ENCODE data around the gene ACAP2. TPM values are rescaled to one million over a fixed set of nuclear protein-coding genes. Genes with fewer than 3 reads are reported as not detected.

ACAP2 gene
- total RNA-seq, 4 donors from 2014 or later: 41.9 to 53.2 (median 48.0) TPM

DNA sequence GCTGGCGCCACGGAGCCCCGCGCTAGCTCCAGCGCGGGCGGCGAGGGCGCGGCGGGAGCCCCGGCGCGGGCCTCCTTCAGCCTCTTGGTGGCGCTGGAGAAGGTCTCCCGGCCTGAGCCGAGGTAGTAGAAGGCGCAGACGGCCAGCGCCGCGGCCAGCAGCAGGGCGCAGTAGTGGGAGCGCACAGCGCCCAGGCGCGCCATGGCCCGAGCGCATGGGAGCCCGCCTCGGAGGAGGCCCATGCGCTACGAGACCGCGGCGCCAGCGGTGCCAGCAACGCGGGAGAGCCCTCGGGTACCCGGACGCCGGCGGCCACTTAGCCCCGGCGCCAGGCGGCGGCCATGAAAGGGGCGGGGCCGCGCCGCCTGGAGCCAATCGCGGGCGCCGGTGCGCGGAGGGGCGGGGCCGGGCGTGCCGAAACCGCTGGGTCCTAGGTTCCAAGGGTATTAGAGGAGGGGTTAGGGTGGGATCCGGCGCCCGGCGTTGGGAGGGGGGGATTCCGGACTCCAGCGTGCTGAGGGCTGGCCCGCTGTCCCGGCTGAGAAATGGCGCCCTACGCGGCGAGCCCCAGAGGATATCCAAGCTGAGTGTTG lies 171.9 kb downstream of the ACAP2 start, which contains the start of gene XXYLT1:
XXYLT1 (minus strand) TSS at position 343 of the 593 bp plus-strand sequence; CDS start at position 242, 101 bp downstream.
- Histone ChIP-seq H3K9me3 (no peaks in the 10 kb centered on the region), H3K27ac (peak within 1 kb of the TSS; percentile 85), H3K27me3 (no peaks in the 10 kb centered on the region), H3K36me3 (no peaks in the 10 kb centered on the region), H3K4me1 (peaks cover 26% of the 10 kb centered on the region), H3K4me3 (peak within 1 kb of the TSS; percentile 73)
- DNase-seq (ENCODE audit: low spot score in 2 of 2): peak; percentile 90 to 94
- WGBS: 1% methylated on average over 31 of the region's 75 CpGs
- TF ChIP-seq, protein P1, sequence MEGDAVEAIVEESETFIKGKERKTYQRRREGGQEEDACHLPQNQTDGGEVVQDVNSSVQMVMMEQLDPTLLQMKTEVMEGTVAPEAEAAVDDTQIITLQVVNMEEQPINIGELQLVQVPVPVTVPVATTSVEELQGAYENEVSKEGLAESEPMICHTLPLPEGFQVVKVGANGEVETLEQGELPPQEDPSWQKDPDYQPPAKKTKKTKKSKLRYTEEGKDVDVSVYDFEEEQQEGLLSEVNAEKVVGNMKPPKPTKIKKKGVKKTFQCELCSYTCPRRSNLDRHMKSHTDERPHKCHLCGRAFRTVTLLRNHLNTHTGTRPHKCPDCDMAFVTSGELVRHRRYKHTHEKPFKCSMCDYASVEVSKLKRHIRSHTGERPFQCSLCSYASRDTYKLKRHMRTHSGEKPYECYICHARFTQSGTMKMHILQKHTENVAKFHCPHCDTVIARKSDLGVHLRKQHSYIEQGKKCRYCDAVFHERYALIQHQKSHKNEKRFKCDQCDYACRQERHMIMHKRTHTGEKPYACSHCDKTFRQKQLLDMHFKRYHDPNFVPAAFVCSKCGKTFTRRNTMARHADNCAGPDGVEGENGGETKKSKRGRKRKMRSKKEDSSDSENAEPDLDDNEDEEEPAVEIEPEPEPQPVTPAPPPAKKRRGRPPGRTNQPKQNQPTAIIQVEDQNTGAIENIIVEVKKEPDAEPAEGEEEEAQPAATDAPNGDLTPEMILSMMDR (IDR thresholded peaks at IDR 0.05): peak; percentile 18 to 83
- no peak for TF ChIP-seq POLR2A (IDR thresholded peaks at IDR 0.05)

DNA sequence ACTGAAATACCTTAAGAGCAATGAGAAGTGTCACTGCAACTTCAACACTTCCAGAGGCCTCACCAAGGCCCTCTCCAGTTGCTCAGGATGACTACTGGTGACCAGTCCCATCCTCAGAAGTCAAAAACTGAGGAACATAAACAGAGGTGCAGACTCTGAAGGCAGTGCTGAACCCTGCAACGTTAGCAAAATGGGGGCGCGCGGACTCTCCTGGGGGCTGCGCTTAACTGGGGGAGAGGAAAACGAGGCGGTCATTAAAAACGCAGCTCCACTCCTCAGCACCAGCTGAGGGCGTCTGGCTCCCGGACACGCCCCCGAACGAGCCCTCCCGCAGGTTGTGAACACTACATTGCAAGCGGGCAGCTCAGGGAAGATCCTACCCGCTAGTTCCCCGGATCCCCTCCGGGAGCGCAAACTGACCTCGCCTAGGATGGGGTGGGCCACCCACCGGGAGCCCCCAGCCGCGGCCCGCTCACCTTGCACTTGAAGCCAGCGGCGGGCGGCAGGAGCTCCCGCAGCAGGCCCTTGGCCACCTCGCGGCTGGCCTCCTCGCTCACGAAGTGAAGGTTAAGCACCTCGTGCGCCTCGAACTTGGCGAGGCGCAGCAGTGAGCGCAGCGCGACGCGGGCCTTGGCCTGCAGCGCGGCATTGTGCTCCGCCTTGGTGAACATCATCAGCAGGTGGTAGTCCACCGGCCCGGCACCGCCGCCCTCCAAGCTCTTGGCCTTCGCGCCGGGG lies 172.6 kb downstream of the ACAP2 start:
- WGBS: 4% methylated on average over 15 of the region's 52 CpGs
- Histone ChIP-seq H3K9me3 (no peaks in the 10 kb centered on the region), H3K4me1 (peaks cover 26% of the 10 kb centered on the region), H3K36me3 (no peaks in the 10 kb centered on the region), H3K27ac (peak overlapping the region; percentile 85), H3K27me3 (no peaks in the 10 kb centered on the region), H3K4me3 (peak overlapping the region; percentile 73)
- TF ChIP-seq POLR2AphosphoS5 (IDR thresholded peaks at IDR 0.05) (no peak), POLR2A (IDR thresholded peaks at IDR 0.05) (no peak), EP300 (IDR thresholded peaks at IDR 0.05) (no peak)
- TF ChIP-seq, protein P1 (IDR thresholded peaks at IDR 0.05): no peak
- DNase-seq (ENCODE audit: low spot score in 2 of 2): no peak

DNA sequence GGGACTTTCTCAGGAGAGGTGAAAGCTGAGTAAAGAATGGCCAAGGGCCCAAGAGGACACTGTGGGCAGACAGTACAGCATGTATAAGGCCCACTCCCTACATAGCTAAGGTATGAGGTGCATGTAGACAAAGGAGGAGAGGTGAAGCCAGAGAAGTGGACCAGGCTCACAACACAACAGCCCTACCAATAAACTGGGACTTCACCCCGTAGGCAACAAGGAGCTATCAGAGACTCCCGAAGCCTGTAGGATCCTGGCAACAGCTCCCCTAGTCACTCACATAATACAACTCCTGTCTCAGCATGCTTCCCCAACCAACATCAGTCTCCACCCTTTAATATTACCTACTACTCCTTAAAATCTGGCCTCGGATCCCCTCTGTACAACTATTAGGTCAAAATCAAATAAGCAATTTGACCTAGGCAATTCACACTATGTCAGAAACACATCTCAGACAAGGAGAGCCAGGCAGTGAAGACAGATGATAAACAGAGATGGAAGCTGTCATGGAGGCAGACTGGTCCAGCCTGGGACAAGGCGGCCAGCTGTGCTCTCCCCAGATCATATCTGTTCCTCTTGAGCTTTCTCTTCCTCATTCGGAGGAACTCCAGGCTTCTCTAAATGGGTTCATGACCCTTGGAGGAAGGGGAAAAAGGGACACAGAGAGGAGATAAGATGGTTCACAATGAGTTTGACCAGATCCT lies 173.3 kb downstream of the ACAP2 start:
- H3K4me3 ChIP-seq: peak overlapping the region; percentile 73
- H3K4me1 ChIP-seq: peaks cover 26% of the 10 kb centered on the region
- no peaks in the 10 kb centered on the region for H3K9me3 ChIP-seq
- H3K27ac ChIP-seq: no peak overlapping the region
- DNase-seq (ENCODE audit: low spot score in 2 of 2): no peak
- TF ChIP-seq POLR2AphosphoS5 (IDR thresholded peaks at IDR 0.05) (no peak), POLR2A (IDR thresholded peaks at IDR 0.05) (no peak), EP300 (IDR thresholded peaks at IDR 0.05) (no peak)
- TF ChIP-seq, protein P1 (IDR thresholded peaks at IDR 0.05): no peak
- H3K27me3 ChIP-seq: no peaks in the 10 kb centered on the region
- 66% methylated on average over 5 of the region's 5 CpGs for WGBS
- H3K36me3 ChIP-seq: no peaks in the 10 kb centered on the region

DNA sequence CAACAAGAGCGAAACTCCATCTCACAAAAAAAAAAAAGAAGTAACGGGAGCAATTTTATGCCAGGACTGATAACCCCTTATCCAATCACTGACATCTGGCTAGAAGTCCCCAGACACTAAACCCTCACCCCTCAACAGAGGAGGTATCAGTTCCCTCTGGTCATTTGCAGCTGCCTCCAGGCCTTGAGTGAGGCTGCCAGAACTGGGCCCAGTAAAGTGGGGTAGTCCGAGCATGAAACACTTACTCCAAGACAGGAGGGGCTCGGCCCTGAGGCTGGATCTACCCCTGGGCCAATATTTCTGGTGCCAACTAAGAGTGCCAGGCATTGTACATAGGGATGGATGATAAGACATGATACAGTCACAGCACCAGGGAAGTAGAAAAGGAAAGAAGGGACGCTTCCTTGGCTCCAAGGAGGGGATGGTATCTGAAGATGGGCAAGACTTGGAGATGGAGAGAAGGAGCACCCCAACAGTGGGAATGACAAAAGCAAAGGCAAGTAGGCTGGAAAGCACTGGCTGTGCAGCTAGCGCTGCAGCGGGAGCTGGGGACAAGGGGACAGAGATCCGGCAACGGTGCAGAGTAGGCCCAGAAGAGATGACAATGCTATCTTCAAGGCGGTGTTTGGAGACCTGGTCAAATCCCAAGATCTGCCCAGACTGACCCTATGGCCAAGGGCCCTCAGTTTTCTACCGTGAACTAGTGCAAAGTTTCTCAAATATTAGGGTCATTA lies 174.1 kb downstream of the ACAP2 start:
- Histone ChIP-seq H3K4me1 (peaks cover 34% of the 10 kb centered on the region), H3K9me3 (no peaks in the 10 kb centered on the region), H3K4me3 (no peak overlapping the region), H3K36me3 (no peaks in the 10 kb centered on the region), H3K27ac (no peak overlapping the region), H3K27me3 (no peaks in the 10 kb centered on the region)
- DNase-seq (ENCODE audit: low spot score in 2 of 2): no peak
- no peak for TF ChIP-seq EP300 (IDR thresholded peaks at IDR 0.05)
- TF ChIP-seq, protein P1 (IDR thresholded peaks at IDR 0.05): no peak
- TF ChIP-seq POLR2A (IDR thresholded peaks at IDR 0.05): no peak
- TF ChIP-seq POLR2AphosphoS5 (IDR thresholded peaks at IDR 0.05): no peak
- WGBS: 92% methylated on average over 11 of the region's 11 CpGs

Data from suprapubic skin (tissue), 4 donors.